Measurements from ENCODE around the gene PHEX.

The PHEX gene

DNA sequence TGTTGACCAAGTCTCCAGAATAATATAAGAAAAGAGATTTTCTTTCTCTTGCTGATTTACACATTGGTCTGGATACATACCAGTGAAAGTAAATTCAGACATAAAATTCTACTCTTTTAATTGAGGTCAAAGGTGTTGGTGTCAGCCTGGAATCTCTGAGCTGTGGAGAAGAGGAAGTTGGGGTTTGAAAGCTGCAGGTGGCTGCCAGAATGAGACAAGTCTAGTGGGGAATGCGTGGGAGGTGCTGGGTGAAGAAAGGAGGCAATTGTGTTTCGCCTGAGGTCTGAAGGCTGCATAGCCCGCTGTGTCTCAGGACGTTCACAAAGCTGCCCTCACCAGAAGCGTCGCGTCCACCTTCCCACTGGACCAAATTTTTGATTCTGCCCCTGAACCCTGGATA, 31.2 kb downstream of the PHEX start:
- no peaks in the 10 kb centered on the region for H3K79me1 ChIP-seq (replicated peaks; ENCODE audit: low read length, poor library complexity, severe bottlenecking)
- H3K27ac ChIP-seq (ENCODE audit: low read length, poor library complexity, severe bottlenecking): no peak overlapping the region
- peaks cover 0 to 4% of the 10 kb centered on the region in 2 experiments for H3K27me3 ChIP-seq (ENCODE audit: control insufficient read depth in 1 of 2, insufficient read depth in 1 of 2, low read length in 2 of 2)
- H2BK12ac ChIP-seq (ENCODE audit: low read length in 2 of 2): no peak overlapping the region
- H3K23ac ChIP-seq (ENCODE audit: low read length in 2 of 2): no peak overlapping the region
- no peak overlapping the region for H3K4ac ChIP-seq (ENCODE audit: low read depth in 1 of 2, low read length in 2 of 2)
- H2BK120ac ChIP-seq (ENCODE audit: low read depth, low read length): no peak overlapping the region
- no peak overlapping the region for H3K9ac ChIP-seq (ENCODE audit: low read length)
- no peak overlapping the region for H3K14ac ChIP-seq (ENCODE audit: low read length in 2 of 2)
- no peak overlapping the region for H3K4me3 ChIP-seq (ENCODE audit: insufficient read depth in 1 of 2, low read depth in 1 of 2, low read length in 2 of 2)
- no peak overlapping the region for H3K18ac ChIP-seq (ENCODE audit: low read depth in 1 of 2, low read length in 2 of 2)
- H3K9me3 ChIP-seq (ENCODE audit: control insufficient read depth, low read length): no peaks in the 10 kb centered on the region
- no peak overlapping the region for H2BK15ac ChIP-seq (ENCODE audit: low read depth, poor library complexity, severe bottlenecking)
- WGBS: 81% methylated on average over 6 of the region's 7 CpGs
- no peak overlapping the region for H4K91ac ChIP-seq (ENCODE audit: low read length)
- no peak overlapping the region for H2AK5ac ChIP-seq (ENCODE audit: low read length, severe bottlenecking)
- no peaks in the 10 kb centered on the region for H3K4me1 ChIP-seq (ENCODE audit: control insufficient read depth, insufficient read depth, low read depth, low read length)
- no peak overlapping the region for H3K4me2 ChIP-seq (ENCODE audit: low read length, poor library complexity, severe bottlenecking)
- H2BK5ac ChIP-seq (ENCODE audit: low read depth, low read length, poor library complexity, severe bottlenecking): no peak overlapping the region
- DNase-seq: no peak
- H3K36me3 ChIP-seq (ENCODE audit: control insufficient read depth in 1 of 2, insufficient read depth in 2 of 2, low read depth in 1 of 2, low read length in 2 of 2): no peaks in the 10 kb centered on the region
- H4K8ac ChIP-seq (ENCODE audit: low read length): no peak overlapping the region
- no peak overlapping the region for H2AFZ ChIP-seq (ENCODE audit: low read depth, low read length)

DNA sequence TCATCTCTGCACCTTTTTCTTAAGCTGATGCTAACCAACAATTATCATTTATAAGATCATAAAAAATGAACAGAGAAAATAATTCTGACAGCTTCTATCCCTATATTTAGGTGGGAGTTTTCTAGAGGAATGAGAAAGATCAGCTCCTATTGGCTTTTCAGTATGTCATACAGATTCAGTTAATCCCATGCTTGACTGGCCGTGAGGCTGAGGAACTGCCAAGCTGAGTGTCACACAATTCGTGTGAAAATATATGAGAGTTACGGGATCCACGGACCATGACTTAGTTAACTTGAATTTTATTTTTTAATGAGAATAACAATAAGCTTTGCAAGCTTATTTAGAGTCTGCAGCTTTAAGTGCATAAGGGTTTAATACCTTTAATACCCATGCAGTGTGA, 37.5 kb downstream of the PHEX start:
- no peaks in the 10 kb centered on the region for H3K79me1 ChIP-seq (replicated peaks; ENCODE audit: low read length, poor library complexity, severe bottlenecking)

DNA sequence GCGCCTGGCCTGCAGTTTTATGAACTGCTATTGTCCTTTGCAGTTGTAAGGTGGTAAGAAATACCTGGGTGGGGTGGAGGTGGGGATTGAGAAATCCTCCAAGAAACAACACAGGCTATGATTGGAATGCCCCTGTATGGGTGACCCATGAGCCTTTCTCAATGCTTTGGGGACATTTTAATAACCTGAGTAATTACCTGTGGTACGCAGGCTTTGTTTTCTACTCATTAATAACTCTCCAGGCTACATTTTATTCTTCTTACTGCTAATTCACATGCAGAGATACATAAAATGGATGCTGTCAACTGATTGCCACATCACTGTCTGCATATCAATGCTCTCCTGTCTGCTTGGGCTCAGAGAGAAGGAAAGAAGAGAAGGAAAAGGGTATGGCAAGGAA, 41.8 kb downstream of the PHEX start:
- H3K4me2 ChIP-seq (ENCODE audit: low read length, poor library complexity, severe bottlenecking): no peak overlapping the region
- H2BK12ac ChIP-seq (ENCODE audit: low read length in 2 of 2): no peak overlapping the region
- no peak overlapping the region for H2BK120ac ChIP-seq (ENCODE audit: low read depth, low read length)
- no peak overlapping the region for H3K27ac ChIP-seq (ENCODE audit: low read length, poor library complexity, severe bottlenecking)
- no peak overlapping the region for H2AK5ac ChIP-seq (ENCODE audit: low read length, severe bottlenecking)
- no peaks in the 10 kb centered on the region for H3K36me3 ChIP-seq (ENCODE audit: control insufficient read depth in 1 of 2, insufficient read depth in 2 of 2, low read depth in 1 of 2, low read length in 2 of 2)
- H3K14ac ChIP-seq (ENCODE audit: low read length in 2 of 2): no peak overlapping the region
- H3K23ac ChIP-seq (ENCODE audit: low read length in 2 of 2): no peak overlapping the region
- no peaks in the 10 kb centered on the region for H3K9me3 ChIP-seq (ENCODE audit: control insufficient read depth, low read length)
- no peak overlapping the region for H3K9ac ChIP-seq (ENCODE audit: low read length)
- no peak overlapping the region for H2BK15ac ChIP-seq (ENCODE audit: low read depth, poor library complexity, severe bottlenecking)
- H3K4me3 ChIP-seq (ENCODE audit: insufficient read depth in 1 of 2, low read depth in 1 of 2, low read length in 2 of 2): no peak overlapping the region
- no peaks in the 10 kb centered on the region for H3K4me1 ChIP-seq (ENCODE audit: control insufficient read depth, insufficient read depth, low read depth, low read length)
- no peak overlapping the region for H4K8ac ChIP-seq (ENCODE audit: low read length)
- no peaks in the 10 kb centered on the region for H3K27me3 ChIP-seq (ENCODE audit: control insufficient read depth in 1 of 2, insufficient read depth in 1 of 2, low read length in 2 of 2)
- H2BK5ac ChIP-seq (ENCODE audit: low read depth, low read length, poor library complexity, severe bottlenecking): no peak overlapping the region
- H3K4ac ChIP-seq (ENCODE audit: low read depth in 1 of 2, low read length in 2 of 2): no peak overlapping the region
- WGBS: 100% methylated on average over 2 of the region's 2 CpGs
- DNase-seq: no peak
- no peak overlapping the region for H3K18ac ChIP-seq (ENCODE audit: low read depth in 1 of 2, low read length in 2 of 2)
- H2AFZ ChIP-seq (ENCODE audit: low read depth, low read length): no peak overlapping the region
- no peaks in the 10 kb centered on the region for H3K79me1 ChIP-seq (replicated peaks; ENCODE audit: low read length, poor library complexity, severe bottlenecking)
- H4K91ac ChIP-seq (ENCODE audit: low read length): no peak overlapping the region

More for the DNA sequence above, 37.5 kb downstream of the PHEX start:
- H3K36me3 ChIP-seq (ENCODE audit: control insufficient read depth in 1 of 2, insufficient read depth in 2 of 2, low read depth in 1 of 2, low read length in 2 of 2): no peaks in the 10 kb centered on the region
- H3K18ac ChIP-seq (ENCODE audit: low read depth in 1 of 2, low read length in 2 of 2): no peak overlapping the region
- H4K91ac ChIP-seq (ENCODE audit: low read length): no peak overlapping the region
- no peak overlapping the region for H2AK5ac ChIP-seq (ENCODE audit: low read length, severe bottlenecking)
- H3K9me3 ChIP-seq (ENCODE audit: control insufficient read depth, low read length): no peaks in the 10 kb centered on the region
- no peak overlapping the region for H3K9ac ChIP-seq (ENCODE audit: low read length)
- no peak overlapping the region for H3K4me3 ChIP-seq (ENCODE audit: insufficient read depth in 1 of 2, low read depth in 1 of 2, low read length in 2 of 2)
- H3K14ac ChIP-seq (ENCODE audit: low read length in 2 of 2): no peak overlapping the region
- H3K27ac ChIP-seq (ENCODE audit: low read length, poor library complexity, severe bottlenecking): no peak overlapping the region
- no peak overlapping the region for H3K4me2 ChIP-seq (ENCODE audit: low read length, poor library complexity, severe bottlenecking)
- H3K23ac ChIP-seq (ENCODE audit: low read length in 2 of 2): no peak overlapping the region
- DNase-seq: no peak
- H2BK120ac ChIP-seq (ENCODE audit: low read depth, low read length): no peak overlapping the region
- no peak overlapping the region for H4K8ac ChIP-seq (ENCODE audit: low read length)
- WGBS: 100% methylated on average over 1 of the region's 4 CpGs
- no peak overlapping the region for H2BK5ac ChIP-seq (ENCODE audit: low read depth, low read length, poor library complexity, severe bottlenecking)
- no peaks in the 10 kb centered on the region for H3K4me1 ChIP-seq (ENCODE audit: control insufficient read depth, insufficient read depth, low read depth, low read length)
- no peak overlapping the region for H2AFZ ChIP-seq (ENCODE audit: low read depth, low read length)
- H2BK12ac ChIP-seq (ENCODE audit: low read length in 2 of 2): no peak overlapping the region
- H3K27me3 ChIP-seq (ENCODE audit: control insufficient read depth in 1 of 2, insufficient read depth in 1 of 2, low read length in 2 of 2): no peaks in the 10 kb centered on the region
- H3K4ac ChIP-seq (ENCODE audit: low read depth in 1 of 2, low read length in 2 of 2): no peak overlapping the region
- no peak overlapping the region for H2BK15ac ChIP-seq (ENCODE audit: low read depth, poor library complexity, severe bottlenecking)

DNA sequence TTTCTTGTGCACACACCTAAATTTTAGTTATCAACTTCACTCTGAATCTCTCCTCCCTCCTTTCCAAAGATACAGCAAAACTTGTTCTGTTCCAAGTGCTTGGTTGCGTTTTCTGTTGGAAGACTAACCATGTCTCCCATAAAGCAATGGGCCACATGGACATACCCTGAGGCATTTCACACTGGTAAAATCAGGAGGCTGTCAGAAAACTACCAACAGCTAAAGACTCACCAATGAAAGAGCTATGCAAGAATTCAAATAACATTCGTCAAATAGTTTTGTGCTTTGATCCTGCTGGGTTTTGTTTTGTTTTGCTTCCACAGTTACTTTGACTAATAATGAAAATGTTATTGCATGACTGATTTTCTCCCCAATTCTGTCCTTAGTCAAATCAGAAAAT, 46.0 kb downstream of the PHEX start:
- Histone ChIP-seq H2BK15ac (ENCODE audit: low read depth, poor library complexity, severe bottlenecking) (no peak overlapping the region), H2BK120ac (ENCODE audit: low read depth, low read length) (no peak overlapping the region), H3K79me1 (replicated peaks; ENCODE audit: low read length, poor library complexity, severe bottlenecking) (no peaks in the 10 kb centered on the region), H3K4ac (ENCODE audit: low read depth in 1 of 2, low read length in 2 of 2) (no peak overlapping the region), H3K36me3 (ENCODE audit: control insufficient read depth in 1 of 2, insufficient read depth in 2 of 2, low read depth in 1 of 2, low read length in 2 of 2) (no peaks in the 10 kb centered on the region), H2AK5ac (ENCODE audit: low read length, severe bottlenecking) (no peak overlapping the region), H3K4me3 (ENCODE audit: insufficient read depth in 1 of 2, low read depth in 1 of 2, low read length in 2 of 2) (no peak overlapping the region), H3K23ac (ENCODE audit: low read length in 2 of 2) (no peak overlapping the region), H2BK5ac (ENCODE audit: low read depth, low read length, poor library complexity, severe bottlenecking) (no peak overlapping the region), H3K9ac (ENCODE audit: low read length) (no peak overlapping the region), H3K18ac (ENCODE audit: low read depth in 1 of 2, low read length in 2 of 2) (no peak overlapping the region), H3K4me1 (ENCODE audit: control insufficient read depth, insufficient read depth, low read depth, low read length) (no peaks in the 10 kb centered on the region), H3K27ac (ENCODE audit: low read length, poor library complexity, severe bottlenecking) (peak overlapping the region; percentile 33), H3K14ac (ENCODE audit: low read length in 2 of 2) (no peak overlapping the region), H2AFZ (ENCODE audit: low read depth, low read length) (no peak overlapping the region), H4K8ac (ENCODE audit: low read length) (no peak overlapping the region), H4K91ac (ENCODE audit: low read length) (no peak overlapping the region), H2BK12ac (ENCODE audit: low read length in 2 of 2) (no peak overlapping the region), H3K27me3 (ENCODE audit: control insufficient read depth in 1 of 2, insufficient read depth in 1 of 2, low read length in 2 of 2) (no peaks in the 10 kb centered on the region), H3K4me2 (ENCODE audit: low read length, poor library complexity, severe bottlenecking) (no peak overlapping the region), H3K9me3 (ENCODE audit: control insufficient read depth, low read length) (no peaks in the 10 kb centered on the region)
- WGBS: 100% methylated on average over 1 of the region's 2 CpGs
- DNase-seq: no peak
